NT2/D1 (cell line): ENCODE data around the gene KIF2A.

Experiments used
- YY1 ChIP-seq: IDR thresholded peaks from 2 replicates; pipeline ENCODE4 v1.6.1; 2011; ENCODE audit not compliant: insufficient read length, insufficient read depth
- ZNF274 ChIP-seq: IDR thresholded peaks from 2 replicates; pipeline ENCODE4 v1.6.1; 2011; ENCODE audit warnings: mild to moderate bottlenecking, low read depth, low read length

DNA sequence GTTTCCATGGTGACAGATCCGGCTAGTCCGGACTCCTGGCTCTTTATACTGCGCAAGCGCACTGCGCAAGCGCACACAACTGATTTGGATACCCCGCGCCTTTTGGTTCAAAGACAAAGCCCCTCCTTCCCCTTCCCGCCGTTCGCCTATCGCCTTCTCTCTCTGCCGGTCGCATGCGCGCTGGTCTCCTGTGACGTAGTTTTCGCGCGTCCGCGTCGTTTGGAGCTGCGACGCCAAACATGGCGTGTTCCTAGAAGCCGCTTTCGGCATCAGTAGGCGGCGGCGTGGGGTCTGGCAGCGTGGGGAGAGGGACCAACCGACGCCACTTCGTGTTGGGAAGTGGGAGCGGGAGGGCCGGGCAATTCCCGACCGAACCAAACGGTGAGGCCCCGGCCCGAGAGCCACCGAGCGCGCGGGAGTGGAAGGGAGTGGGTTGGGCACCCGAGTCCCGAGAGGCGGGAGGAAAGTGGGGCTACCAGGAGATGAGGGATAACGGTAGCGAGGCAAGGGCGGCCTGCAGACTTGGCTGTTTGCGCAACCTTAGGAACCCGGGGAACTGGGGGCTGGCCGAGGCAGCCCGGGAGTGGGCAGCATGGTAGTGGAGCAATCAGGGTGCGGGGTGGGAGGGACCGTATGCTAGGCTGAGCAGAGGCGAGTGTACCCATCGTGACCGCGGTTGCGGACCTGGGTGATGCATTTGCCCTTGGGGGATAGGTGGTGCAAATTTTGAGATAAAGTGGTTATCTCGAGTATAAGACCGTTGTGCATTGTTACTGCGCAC is 106.7 kb downstream of the KIF2A start, which contains the start of gene IPO11:
- TF ChIP-seq YY1 (peak; percentile 71), ZNF274 (no peak)
